HG02943 (cell line): ENCODE results near the gene CHST9.
"Not testable (repeated sequence)": the region's sequence is repeated elsewhere in the genome, so short reads cannot be mapped to it uniquely, and the experiment has no call there.

ENCODE experiments used
- ATAC-seq: cut with Tn5 transposase; IDR thresholded peaks from one replicate; pipeline ENCODE4 v1.9.1; 2021; ENCODE audit warnings: mild to moderate bottlenecking, low read depth, moderate library complexity; ENCODE audit not compliant: unreplicated experiment

Gene CHST9

DNA sequence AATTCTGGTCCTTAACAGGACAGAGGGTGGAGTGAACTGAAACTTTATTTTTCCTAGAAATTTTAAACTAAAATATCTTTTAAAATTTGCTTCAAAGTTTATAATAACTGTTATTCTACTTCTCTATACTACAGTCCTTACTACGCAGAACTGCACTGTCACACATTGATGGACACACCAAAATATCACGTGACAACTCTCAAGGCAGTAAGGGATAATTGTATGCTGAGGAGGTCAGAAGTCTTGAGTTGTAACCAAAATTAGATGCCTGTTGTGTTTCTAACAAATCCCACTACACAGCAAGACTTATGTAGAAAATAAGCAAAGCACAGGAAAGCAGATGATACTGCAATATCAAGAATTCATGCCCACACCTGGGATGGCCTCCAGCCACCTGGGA is 76.3 kb downstream of the CHST9 start:
- ATAC-seq: no peak

GRCh38 chr18:27104743-27105142 is 80.4 kb downstream of the CHST9 start:
- ATAC-seq: no peak

GRCh38 chr18:27094621-27095020 is 90.5 kb downstream of the CHST9 start:
- ATAC-seq: no peak

GRCh38 chr18:27093290-27093689 is 91.8 kb downstream of the CHST9 start:
- ATAC-seq: not testable (repeated sequence)

DNA sequence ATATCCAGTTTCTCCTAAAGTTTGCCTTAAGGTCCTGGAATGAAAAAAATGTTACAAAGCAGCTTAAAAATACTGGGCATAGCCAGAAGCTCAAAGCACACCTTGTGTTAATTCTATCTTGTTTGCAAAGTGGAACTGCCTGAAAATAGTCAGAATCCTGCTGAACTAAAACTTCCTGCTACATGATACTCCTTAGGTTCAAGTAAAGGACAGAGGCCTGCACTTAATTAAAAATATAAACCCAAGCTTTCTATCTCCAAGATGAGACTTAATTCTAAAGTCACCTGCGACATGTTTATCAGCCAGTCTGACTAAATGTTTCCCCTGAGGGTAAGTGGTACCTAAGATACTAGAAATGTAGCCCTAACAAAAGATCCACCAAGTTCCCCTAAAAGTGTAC is 103.4 kb downstream of the CHST9 start:
- ATAC-seq: no peak

DNA sequence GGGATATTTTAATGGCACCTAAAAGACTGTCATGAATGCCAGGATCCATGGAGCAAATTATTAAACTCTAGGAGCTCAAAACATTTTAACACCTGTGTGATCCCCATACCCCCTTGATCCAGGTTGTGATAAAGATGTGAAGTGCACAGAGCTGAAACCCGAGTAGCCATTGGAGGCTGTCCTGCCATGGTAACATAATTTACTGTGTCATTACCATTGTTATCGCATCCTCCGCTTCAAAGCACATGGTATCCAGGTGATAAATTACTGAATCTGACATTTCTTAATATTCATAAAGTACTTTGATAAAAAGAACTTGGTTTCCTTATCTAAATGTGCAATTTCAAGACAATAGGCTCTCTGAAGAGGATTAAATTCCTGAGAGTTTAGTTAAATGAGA is 109.3 kb downstream of the CHST9 start:
- no peak for ATAC-seq

DNA sequence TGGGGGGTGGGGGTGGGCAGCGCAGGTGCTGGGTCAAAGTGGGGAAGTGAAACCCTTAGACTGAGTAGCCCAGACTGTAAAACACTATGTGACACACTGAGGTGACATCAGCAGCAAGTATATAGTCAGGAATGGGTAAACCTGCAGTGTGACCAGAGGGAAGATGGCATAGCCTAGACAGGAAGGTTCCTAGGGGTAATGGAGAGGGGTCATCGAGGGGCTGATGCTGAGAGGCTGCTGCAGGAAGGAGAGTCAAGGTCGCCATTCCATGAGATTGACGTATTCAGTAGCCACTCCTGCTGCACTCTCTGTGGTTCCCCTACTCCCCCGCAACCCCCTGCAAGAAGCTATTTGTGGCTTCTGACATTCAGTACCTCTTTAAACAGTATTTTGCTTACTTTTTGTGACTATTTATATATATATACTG is 111.7 kb downstream of the CHST9 start:
- peak; percentile 86 for ATAC-seq

DNA sequence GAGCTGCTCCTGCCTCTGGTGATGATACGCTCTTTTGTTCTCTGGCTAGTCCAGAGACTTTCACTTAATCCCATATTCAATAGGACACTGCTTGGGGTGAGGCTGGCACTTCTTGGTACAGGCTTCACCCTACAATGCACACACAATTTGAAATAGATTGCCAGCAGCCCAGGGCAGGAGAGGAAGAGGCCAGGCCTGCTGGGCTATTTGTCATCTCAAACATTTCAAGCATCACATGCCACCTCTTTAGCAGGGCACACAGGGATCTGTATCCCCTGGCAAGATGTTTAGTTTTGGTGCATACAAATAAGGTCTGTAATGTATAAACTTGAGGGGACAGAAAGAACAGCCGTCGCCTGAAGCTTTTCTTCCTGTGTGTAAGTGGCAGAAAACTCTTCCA is 120.4 kb downstream of the CHST9 start:
- no peak for ATAC-seq

DNA sequence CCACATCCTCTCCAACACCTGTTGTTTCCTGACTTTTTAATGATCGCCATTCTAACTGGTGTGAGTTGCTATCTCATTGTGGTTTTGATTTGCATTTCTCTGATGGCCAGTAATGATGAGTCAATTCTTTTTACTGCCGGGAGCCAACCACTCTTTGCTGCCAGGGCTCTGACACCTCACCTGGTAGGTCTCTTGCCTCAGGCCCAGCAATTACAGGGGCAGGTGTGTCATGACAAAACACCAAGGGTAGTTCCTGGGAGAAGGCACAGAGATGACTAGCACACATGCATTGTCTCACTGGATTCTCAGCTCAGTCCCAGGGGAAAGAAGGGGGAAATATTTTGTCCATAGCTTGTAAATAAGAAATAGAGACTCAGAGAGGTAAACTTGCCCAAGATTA is 122.3 kb downstream of the CHST9 start:
- ATAC-seq: no peak

DNA sequence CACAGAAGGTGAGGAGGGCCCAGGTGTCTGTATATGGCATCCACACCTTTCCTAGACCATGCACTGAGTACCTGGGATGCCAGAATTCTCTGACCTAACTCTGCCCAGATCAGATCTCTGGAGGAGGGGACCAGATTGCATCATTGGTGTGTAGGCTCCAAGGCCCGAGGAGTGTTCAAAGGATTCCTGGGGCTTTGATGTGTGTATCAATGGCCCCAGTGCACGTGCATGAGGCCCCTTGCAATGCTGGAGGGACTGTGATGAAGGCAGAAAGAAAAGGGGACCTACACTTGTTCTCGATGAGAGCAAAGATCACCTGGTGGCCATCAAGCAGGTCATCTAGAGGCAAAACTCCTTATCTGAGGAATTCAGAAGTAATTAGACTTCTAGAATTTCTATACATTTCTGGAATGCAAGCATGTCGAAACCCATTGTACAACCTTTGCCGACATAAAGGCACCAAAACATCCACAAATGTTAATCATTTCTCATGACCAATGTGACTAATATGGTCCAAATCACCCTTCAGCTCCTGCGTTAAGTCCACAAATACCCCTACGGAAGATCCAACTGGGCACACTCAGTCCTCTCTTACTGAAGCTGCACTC is 123.5 kb downstream of the CHST9 start:
- no peak for ATAC-seq

DNA sequence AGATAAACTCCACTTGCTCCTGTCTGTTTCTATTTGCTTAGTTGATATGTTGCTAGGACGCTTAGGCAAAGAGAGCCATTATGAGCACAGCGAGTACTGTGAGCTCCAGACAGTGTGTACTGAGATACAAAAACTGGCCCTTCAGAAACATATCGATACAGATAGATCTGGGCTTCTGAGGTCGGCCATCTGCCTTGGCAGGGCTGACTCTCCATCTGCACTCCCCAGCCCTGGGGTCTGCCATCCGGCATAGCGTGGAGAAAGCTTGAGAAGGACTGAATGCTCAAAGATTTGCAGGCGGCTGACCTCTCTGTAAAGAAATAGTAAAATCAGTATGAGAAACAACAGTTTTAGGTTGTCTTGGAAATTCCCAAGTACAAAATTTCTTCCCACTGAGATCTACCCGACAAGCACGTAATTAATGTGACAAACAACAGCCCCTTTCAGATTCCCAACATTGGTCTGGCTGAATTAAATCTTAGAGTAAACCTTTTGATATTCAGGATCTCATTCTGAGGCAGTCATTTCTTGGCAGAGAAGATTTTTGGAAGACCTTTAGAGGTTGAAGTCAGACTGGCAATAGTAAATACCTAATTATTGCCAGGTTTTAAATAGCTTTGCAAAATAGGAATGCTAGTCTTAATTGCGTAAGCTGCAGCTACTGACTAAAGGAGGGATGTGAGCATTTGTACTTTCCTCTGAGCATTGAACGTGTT is 127.4 kb downstream of the CHST9 start:
- no peak for ATAC-seq

DNA sequence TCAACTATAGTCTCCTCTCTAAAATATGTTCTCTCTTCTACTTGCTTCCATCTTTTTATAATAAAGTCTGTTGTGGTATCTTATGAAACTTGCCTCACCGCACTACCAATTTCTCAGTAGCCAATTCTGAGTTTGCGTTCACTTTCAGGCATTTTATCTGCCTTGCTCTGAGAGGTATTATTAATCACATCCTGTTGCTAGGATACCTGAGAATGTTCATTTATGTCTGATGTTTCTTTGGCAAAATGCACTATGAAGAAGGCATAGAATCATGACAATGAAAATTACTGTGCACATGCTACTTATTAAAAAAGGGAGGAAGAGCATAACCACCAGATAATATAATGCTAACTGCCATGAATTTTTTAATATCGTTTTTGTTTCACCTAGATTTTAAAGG is 130.2 kb downstream of the CHST9 start:
- no peak for ATAC-seq

DNA sequence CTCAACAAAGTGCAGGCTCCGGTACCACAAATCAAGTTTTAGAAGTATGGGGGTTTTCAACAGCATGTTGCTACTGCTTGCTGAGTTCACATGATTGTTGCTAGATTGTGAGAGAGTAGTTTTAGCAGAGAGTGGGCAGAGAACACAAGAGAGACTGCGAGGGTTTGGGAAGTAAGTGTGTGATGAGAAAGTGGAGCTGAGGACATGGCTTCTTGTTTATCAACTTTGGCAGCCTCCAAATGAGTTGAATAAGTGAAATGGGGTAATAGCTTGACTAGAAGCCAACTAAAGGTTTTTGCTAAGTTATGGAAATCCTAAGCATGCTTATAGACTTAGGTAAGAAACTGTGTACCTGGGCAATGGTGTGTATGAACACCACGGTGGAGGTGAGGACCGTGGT is 135.1 kb downstream of the CHST9 start:
- ATAC-seq: no peak

DNA sequence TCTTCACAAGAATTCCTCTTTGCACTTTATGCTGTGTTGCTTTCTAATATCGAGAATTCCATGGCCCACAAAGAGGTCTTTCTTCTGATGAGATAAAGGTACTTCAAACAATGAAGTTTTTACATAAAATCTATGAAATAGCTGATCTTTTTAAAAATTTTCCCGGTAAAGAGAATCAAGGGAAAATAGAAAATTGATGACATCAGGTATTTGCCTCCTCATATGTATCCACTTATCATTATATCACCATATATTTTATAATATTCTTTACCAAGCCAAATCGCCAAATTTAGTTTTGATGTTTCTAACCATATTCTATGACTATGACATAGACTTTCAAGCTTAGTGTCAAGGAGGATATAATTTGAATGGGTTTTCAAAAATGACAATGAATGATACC is 139.8 kb downstream of the CHST9 start:
- no peak for ATAC-seq

DNA sequence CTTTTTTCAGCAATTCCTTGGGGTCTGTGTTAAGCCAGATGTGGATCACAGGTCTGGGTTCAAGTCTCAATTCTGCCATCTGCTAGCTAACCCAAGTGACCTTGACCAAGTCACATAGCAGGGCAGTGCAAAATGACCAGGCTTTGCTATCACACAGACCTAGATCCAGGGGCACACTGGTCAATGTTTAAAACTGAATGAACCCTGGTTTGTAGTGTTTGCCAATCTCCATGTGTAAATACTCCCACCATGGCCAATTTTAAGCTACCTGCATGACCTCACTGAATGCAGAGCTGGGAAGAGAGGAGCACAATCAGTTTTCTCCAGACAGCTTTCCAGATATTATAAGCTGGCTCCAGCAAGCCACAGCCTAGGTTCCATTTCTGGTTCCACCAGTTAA is 142.9 kb downstream of the CHST9 start:
- no peak for ATAC-seq

GRCh38 chr18:27040796-27041195 is 144.3 kb downstream of the CHST9 start:
- no peak for ATAC-seq

- no peak for ATAC-seq
Measured at GRCh38 chr18:27033722-27034121, 151.4 kb downstream of the CHST9 start.

DNA sequence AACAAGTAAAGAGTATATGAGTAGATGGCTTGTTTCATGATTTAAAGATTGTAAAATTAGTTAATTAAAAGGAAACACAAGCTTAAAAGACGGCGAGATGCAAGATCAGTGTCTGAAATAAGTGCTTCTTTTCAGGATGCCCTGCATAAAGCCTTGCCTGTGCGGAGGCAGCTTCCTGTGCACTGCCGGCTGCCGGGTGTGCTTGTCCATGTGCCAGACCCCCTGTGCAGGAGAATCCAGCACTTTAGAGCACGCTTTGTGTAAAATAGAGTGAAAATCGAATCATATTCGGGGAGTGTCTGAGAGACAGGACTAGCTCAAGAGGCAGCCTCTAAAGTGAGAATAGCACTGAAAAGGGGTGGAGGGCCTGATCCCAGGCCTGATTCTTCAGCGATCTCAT is 154.7 kb downstream of the CHST9 start:
- no peak for ATAC-seq

GRCh38 chr18:27022477-27022876 is 162.6 kb downstream of the CHST9 start:
- no peak for ATAC-seq

DNA sequence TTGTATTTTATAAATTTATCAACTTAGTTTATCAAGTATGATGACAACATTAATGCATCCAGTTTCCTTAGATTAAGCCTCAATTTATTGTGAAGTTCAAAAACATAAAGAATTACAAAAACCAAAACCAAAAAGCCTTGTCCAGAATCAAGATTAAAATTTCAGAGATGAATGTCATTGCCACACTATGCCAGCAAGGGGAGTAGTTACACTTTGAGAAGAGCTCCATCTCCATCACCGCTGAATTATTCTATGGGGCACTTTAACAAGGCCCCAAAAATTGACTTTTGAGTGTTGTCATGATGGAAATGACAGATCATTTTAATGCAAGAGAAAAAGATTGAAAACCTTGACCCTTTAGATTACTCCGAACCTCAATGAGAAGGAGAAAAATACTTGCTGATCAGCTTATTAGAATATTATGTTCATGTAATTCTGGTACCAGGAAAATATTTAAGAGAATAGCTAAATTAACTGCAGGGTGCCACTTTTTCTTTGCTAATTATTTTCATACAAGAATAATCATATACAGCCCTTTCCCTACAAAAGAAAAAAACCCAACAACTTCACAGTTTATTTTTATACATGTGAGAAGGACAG is 167.1 kb downstream of the CHST9 start:
- no peak for ATAC-seq

DNA sequence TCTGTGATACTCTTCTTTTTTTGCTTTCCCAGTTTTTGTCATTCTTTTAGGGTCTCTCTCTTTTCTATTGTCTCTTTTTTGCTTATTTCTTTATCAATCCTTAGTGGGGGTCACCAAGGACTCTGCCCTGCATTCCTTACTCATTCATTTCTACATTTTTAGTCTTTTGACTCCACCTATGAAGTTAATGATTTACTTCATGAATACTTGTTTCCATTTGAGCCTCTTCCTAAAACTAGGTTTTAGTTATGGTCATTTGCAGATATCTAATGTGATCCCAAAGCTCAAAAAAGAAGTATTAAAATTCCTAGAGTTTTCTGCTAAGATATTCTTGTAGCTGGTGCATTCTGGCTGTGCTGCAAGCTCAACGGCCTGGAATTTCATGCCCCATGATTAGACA is 170.3 kb downstream of the CHST9 start:
- ATAC-seq: no peak

DNA sequence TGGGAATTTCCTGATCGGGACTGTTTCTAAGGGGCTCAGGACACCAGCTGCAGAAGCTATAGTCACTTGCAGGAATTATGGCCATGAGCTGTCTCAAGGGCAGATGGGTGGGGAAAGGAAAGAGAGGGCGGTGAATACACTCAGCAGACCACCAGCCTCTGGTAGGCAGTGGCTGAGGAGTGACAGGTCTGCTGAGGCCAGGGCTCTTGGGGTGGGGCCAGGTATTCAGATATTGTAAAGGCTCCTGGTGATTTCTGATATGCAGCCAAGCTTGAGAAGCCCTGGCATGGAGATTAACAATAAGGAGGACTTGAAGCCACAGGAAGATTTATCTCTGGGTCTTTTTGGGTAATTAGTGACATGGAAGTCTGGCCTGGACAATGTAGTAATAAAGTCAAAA is 174.3 kb downstream of the CHST9 start:
- ATAC-seq: no peak
